HEK293 (cell line): ENCODE results near the gene GAL.

ENCODE experiments used
- CTCF ChIP-seq: fragments of 450-650 bp; formaldehyde crosslinking; IDR thresholded peaks from 2 replicates; pipeline ENCODE4 v1.5.1; 2016; ENCODE audit warnings: missing biosample characterization, missing genetic modification characterization
- PBX3 ChIP-seq: sonication (generic); formaldehyde crosslinking; IDR thresholded peaks from 2 replicates; pipeline ENCODE4 v1.8.1; 2022; ENCODE audit warnings: mild to moderate bottlenecking, moderate library complexity, missing genetic modification reagents
- PRDM1 ChIP-seq: fragments of 450-650 bp; formaldehyde crosslinking; IDR thresholded peaks from 2 replicates; pipeline ENCODE4; 2016; ENCODE audit warnings: missing biosample characterization, missing genetic modification characterization
- PRDM2 ChIP-seq: fragments of 450-650 bp; formaldehyde crosslinking; IDR thresholded peaks from 2 replicates; pipeline ENCODE4 v1.5.1; 2016; ENCODE audit warnings: missing biosample characterization, missing genetic modification characterization, borderline replicate concordance
- REST ChIP-seq: fragments of 450-650 bp; formaldehyde crosslinking; IDR thresholded peaks from 2 replicates; pipeline ENCODE4 v1.5.1; 2016; ENCODE audit warnings: missing biosample characterization, missing genetic modification characterization
- SP2 ChIP-seq: fragments of 450-650 bp; formaldehyde crosslinking; IDR thresholded peaks from 2 replicates; pipeline ENCODE4 v1.5.1; 2016; ENCODE audit warnings: missing biosample characterization, missing genetic modification characterization
- ZBTB21 ChIP-seq: fragments of 450-650 bp; formaldehyde crosslinking; IDR thresholded peaks from 2 replicates; pipeline ENCODE4 v1.5.1; 2017; ENCODE audit warnings: missing biosample characterization, missing genetic modification characterization
- ZFP37 ChIP-seq: fragments of 450-650 bp; formaldehyde crosslinking; IDR thresholded peaks from 2 replicates; pipeline ENCODE4 v1.5.1; 2016; ENCODE audit warnings: missing biosample characterization, missing genetic modification characterization
- ZNF274 ChIP-seq, 2 experiments: fragments of 200-500 bp in 1 of 2; fragments of 450-650 bp in 1 of 2; sonication (Bioruptor generic) in 1 of 2; formaldehyde crosslinking in 1 of 2; IDR thresholded peaks; 2 replicates each; pipeline versions ENCODE4 v1.5.1 to v1.6.1; 2014 to 2016; ENCODE audit warnings: borderline replicate concordance in 1 of 2, inconsistent platforms in 1 of 2, low read length in 1 of 2, missing biosample characterization in 1 of 2, missing genetic modification characterization in 1 of 2
- ZNF311 ChIP-seq: fragments of 450-650 bp; formaldehyde crosslinking; IDR thresholded peaks from 2 replicates; pipeline ENCODE4 v1.5.1; 2017; ENCODE audit warnings: missing biosample characterization, missing genetic modification characterization, borderline replicate concordance
- ZNF548 ChIP-seq: fragments of 450-650 bp; formaldehyde crosslinking; IDR thresholded peaks from 2 replicates; pipeline ENCODE4 v1.5.1; 2016; ENCODE audit warnings: missing biosample characterization, missing genetic modification characterization
- ZNF777 ChIP-seq: fragments of 450-650 bp; formaldehyde crosslinking; IDR thresholded peaks from 2 replicates; pipeline ENCODE4 v1.5.1; 2017; ENCODE audit warnings: missing biosample characterization, missing genetic modification characterization, borderline replicate concordance

- TF ChIP-seq ZNF777, result no peak
- TF ChIP-seq PRDM1 (tag by site-specific recombination), result no peak
- no peak for TF ChIP-seq PBX3 (CRISPR knock-in tag)
- no peak for TF ChIP-seq SP2 (tag by site-specific recombination)
- TF ChIP-seq CTCF, result no peak
- TF ChIP-seq ZFP37 (tag by site-specific recombination), result no peak
- no peak for TF ChIP-seq ZBTB21 (tag by site-specific recombination)
- TF ChIP-seq REST (tag by site-specific recombination), result no peak
- TF ChIP-seq ZNF311 (tag by site-specific recombination), result no peak
- TF ChIP-seq ZNF274 (IDR thresholded peaks at IDR 0.05; ENCODE audit: low read length), result no peak
- no peak for TF ChIP-seq ZNF274 (tag by site-specific recombination; IDR thresholded peaks at IDR 0.05; ENCODE audit: borderline replicate concordance)
- TF ChIP-seq PRDM2 (tag by site-specific recombination), result no peak
- no peak for TF ChIP-seq ZNF548 (tag by site-specific recombination)
Observed at GRCh38 chr11:68734111-68734510, 49.8 kb downstream of the GAL start.
